Mesendoderm (in vitro differentiated cells): ENCODE data around the gene CST7.

Source experiments
- DNase-seq: peaks from one replicate; pipeline ENCODE4 v3.0.0; 2013
- H2AK5ac ChIP-seq: 2 replicates; pipeline ENCODE4 v1.6.1; 2013; ENCODE audit warnings: low read length, inconsistent platforms
- H2BK120ac ChIP-seq: 2 replicates; pipeline ENCODE4 v1.6.1; 2013; ENCODE audit warnings: low read depth, mild to moderate bottlenecking, low read length, moderate library complexity, mixed read lengths
- H2BK15ac ChIP-seq: replicated peaks from 2 replicates; pipeline ENCODE4 v1.6.1; 2013; ENCODE audit warnings: low read depth, mild to moderate bottlenecking, moderate library complexity
- H2BK5ac ChIP-seq: 2 replicates; pipeline ENCODE4 v1.6.1; 2013; ENCODE audit warnings: low read length, inconsistent platforms
- H3K18ac ChIP-seq: 2 replicates; pipeline ENCODE4 v1.6.1; 2013; ENCODE audit warnings: mild to moderate bottlenecking, low read length, mixed read lengths
- H3K23ac ChIP-seq: one replicate; pipeline ENCODE4 v1.6.1; 2013; ENCODE audit warnings: low read length
- H3K27ac ChIP-seq: 2 replicates; pipeline ENCODE4 v1.5.1; 2013; ENCODE audit warnings: low read depth, mild to moderate bottlenecking, inconsistent platforms, low read length, moderate library complexity
- H3K27me3 ChIP-seq: 2 replicates; pipeline ENCODE4 v1.6.1; 2013; ENCODE audit warnings: low read length, control low read depth, mild to moderate bottlenecking, inconsistent platforms; ENCODE audit not compliant: insufficient read depth, poor library complexity
- H3K36me3 ChIP-seq: 2 replicates; pipeline ENCODE4 v1.6.1; 2013; ENCODE audit warnings: low read length, inconsistent platforms; ENCODE audit not compliant: control insufficient read depth, insufficient read depth
- H3K4ac ChIP-seq: one replicate; pipeline ENCODE4 v1.6.1; 2013; ENCODE audit warnings: low read depth, mild to moderate bottlenecking, low read length, moderate library complexity
- H3K4me1 ChIP-seq: 2 replicates; pipeline ENCODE4 v1.6.1; 2013; ENCODE audit warnings: low read depth, low read length, inconsistent platforms; ENCODE audit not compliant: control insufficient read depth
- H3K4me2 ChIP-seq: 2 replicates; pipeline ENCODE4 v1.6.1; 2013; ENCODE audit warnings: low read length
- H3K4me3 ChIP-seq: 2 replicates; pipeline ENCODE4 v1.5.1; 2013; ENCODE audit warnings: mild to moderate bottlenecking, low read length
- H3K56ac ChIP-seq: one replicate; pipeline ENCODE4 v1.6.1; 2013; ENCODE audit warnings: low read length
- H3K79me1 ChIP-seq: 2 replicates; pipeline ENCODE4 v1.6.1; 2013; ENCODE audit warnings: low read length, inconsistent platforms
- H3K79me2 ChIP-seq: 2 replicates; pipeline ENCODE4 v1.6.1; 2013; ENCODE audit warnings: mild to moderate bottlenecking, low read length; ENCODE audit not compliant: control insufficient read depth, insufficient read depth
- H3K9ac ChIP-seq: 2 replicates; pipeline ENCODE4 v1.6.1; 2013; ENCODE audit warnings: low read length, inconsistent platforms
- H4K5ac ChIP-seq: one replicate; pipeline ENCODE4 v1.6.1; 2013; ENCODE audit warnings: low read length
- H4K8ac ChIP-seq: one replicate; pipeline ENCODE4 v1.6.1; 2013; ENCODE audit warnings: low read depth, mild to moderate bottlenecking, control low read depth, low read length, moderate library complexity
- WGBS: extraction: QIAGEN DNeasy Blood & Tissue Kit; methylation state at CpG from one replicate; pipeline ENCODE4 v1.1.7; 2013; ENCODE audit warnings: low lambda C conversion rate, missing lambda C conversion rate; ENCODE audit not compliant: insufficient coverage; ENCODE audit errors: extremely low coverage; 5-methylcytosine and 5-hydroxymethylcytosine counted together

Gene CST7

GRCh38 chr20:24953209-24953575 is 4.1 kb downstream of the CST7 start:
- H3K9ac ChIP-seq: no peak overlapping the region
- no peak overlapping the region for H4K8ac ChIP-seq
- DNase-seq: no peak
- H3K79me2 ChIP-seq: no peaks in the 10 kb centered on the region
- no peaks in the 10 kb centered on the region for H3K36me3 ChIP-seq
- H3K4ac ChIP-seq: no peak overlapping the region
- H2BK120ac ChIP-seq: no peak overlapping the region
- H3K79me1 ChIP-seq: no peaks in the 10 kb centered on the region
- no CpG with 5 or more reads among the region's 8 CpGs for WGBS
- H3K4me2 ChIP-seq: no peak overlapping the region
- H3K23ac ChIP-seq: no peak overlapping the region
- no peak overlapping the region for H2BK5ac ChIP-seq
- H3K4me1 ChIP-seq: no peaks in the 10 kb centered on the region
- no peak overlapping the region for H3K27ac ChIP-seq
- H2AK5ac ChIP-seq: no peak overlapping the region
- no peak overlapping the region for H3K4me3 ChIP-seq
- no peak overlapping the region for H2BK15ac ChIP-seq
- no peak overlapping the region for H3K18ac ChIP-seq
- no peak overlapping the region for H4K5ac ChIP-seq
- no peaks in the 10 kb centered on the region for H3K27me3 ChIP-seq
- no peak overlapping the region for H3K56ac ChIP-seq

- Histone ChIP-seq H3K4ac (no peak overlapping the region), H4K8ac (no peak overlapping the region), H4K5ac (no peak overlapping the region), H3K4me3 (no peak overlapping the region), H3K79me2 (no peaks in the 10 kb centered on the region), H3K4me2 (no peak overlapping the region), H3K79me1 (no peaks in the 10 kb centered on the region), H3K56ac (no peak overlapping the region), H3K18ac (no peak overlapping the region), H2AK5ac (no peak overlapping the region), H2BK5ac (no peak overlapping the region), H3K9ac (no peak overlapping the region), H3K27ac (no peak overlapping the region), H2BK120ac (no peak overlapping the region), H2BK15ac (no peak overlapping the region), H3K4me1 (no peaks in the 10 kb centered on the region), H3K23ac (no peak overlapping the region), H3K36me3 (no peaks in the 10 kb centered on the region), H3K27me3 (no peaks in the 10 kb centered on the region)
- WGBS: no CpG with 5 or more reads among the region's 16 CpGs
- no peak for DNase-seq
Measured at GRCh38 chr20:24953621-24954133, 4.6 kb downstream of the CST7 start.

GRCh38 chr20:24954151-24954550 is 5.1 kb downstream of the CST7 start:
- no peak overlapping the region for H3K23ac ChIP-seq

GRCh38 chr20:24954566-24954965 is 5.5 kb downstream of the CST7 start:
- H2BK15ac ChIP-seq: no peak overlapping the region
- no peak overlapping the region for H2BK5ac ChIP-seq
- no peak overlapping the region for H2BK120ac ChIP-seq
- H3K56ac ChIP-seq: no peak overlapping the region
- no peak overlapping the region for H3K4ac ChIP-seq
- H3K36me3 ChIP-seq: no peaks in the 10 kb centered on the region
- no peak overlapping the region for H3K9ac ChIP-seq
- no peak overlapping the region for H3K18ac ChIP-seq
- H3K27me3 ChIP-seq: no peaks in the 10 kb centered on the region
- H3K4me3 ChIP-seq: no peak overlapping the region
- no peak overlapping the region for H3K27ac ChIP-seq
- no peaks in the 10 kb centered on the region for H3K79me2 ChIP-seq
- no CpG with 5 or more reads among the region's 2 CpGs for WGBS
- H3K79me1 ChIP-seq: no peaks in the 10 kb centered on the region
- no peaks in the 10 kb centered on the region for H3K4me1 ChIP-seq
- no peak for DNase-seq
- no peak overlapping the region for H4K5ac ChIP-seq
- H4K8ac ChIP-seq: no peak overlapping the region
- H3K23ac ChIP-seq: no peak overlapping the region
- no peak overlapping the region for H3K4me2 ChIP-seq
- H2AK5ac ChIP-seq: no peak overlapping the region

More at GRCh38 chr20:24954151-24954550, 5.1 kb downstream of the CST7 start:
- Histone ChIP-seq H3K9ac (no peak overlapping the region), H2BK15ac (no peak overlapping the region), H4K5ac (no peak overlapping the region), H3K36me3 (no peaks in the 10 kb centered on the region), H2BK5ac (no peak overlapping the region), H3K79me1 (no peaks in the 10 kb centered on the region), H2AK5ac (no peak overlapping the region), H3K4me2 (no peak overlapping the region), H3K56ac (no peak overlapping the region), H3K4me1 (no peaks in the 10 kb centered on the region), H3K79me2 (no peaks in the 10 kb centered on the region), H4K8ac (no peak overlapping the region), H3K27ac (no peak overlapping the region), H3K27me3 (no peaks in the 10 kb centered on the region), H3K4ac (no peak overlapping the region), H2BK120ac (no peak overlapping the region), H3K4me3 (no peak overlapping the region), H3K18ac (no peak overlapping the region)
- DNase-seq: no peak
- WGBS: no CpG with 5 or more reads among the region's 8 CpGs

GRCh38 chr20:24955045-24955444 is 6.0 kb downstream of the CST7 start:
- WGBS: no CpG with 5 or more reads among the region's 3 CpGs
- Histone ChIP-seq H4K5ac (no peak overlapping the region), H3K18ac (no peak overlapping the region), H3K4me3 (no peak overlapping the region), H3K79me1 (no peaks in the 10 kb centered on the region), H3K56ac (no peak overlapping the region), H4K8ac (no peak overlapping the region), H3K27ac (no peak overlapping the region), H3K79me2 (no peaks in the 10 kb centered on the region), H3K9ac (no peak overlapping the region), H2BK5ac (no peak overlapping the region), H3K27me3 (no peaks in the 10 kb centered on the region), H3K23ac (no peak overlapping the region), H3K4ac (no peak overlapping the region), H2BK120ac (no peak overlapping the region), H3K36me3 (no peaks in the 10 kb centered on the region), H2BK15ac (no peak overlapping the region), H3K4me1 (no peaks in the 10 kb centered on the region), H3K4me2 (no peak overlapping the region), H2AK5ac (no peak overlapping the region)
- no peak for DNase-seq
